ENCODE results near the gene MST1R.

Gene MST1R

DNA sequence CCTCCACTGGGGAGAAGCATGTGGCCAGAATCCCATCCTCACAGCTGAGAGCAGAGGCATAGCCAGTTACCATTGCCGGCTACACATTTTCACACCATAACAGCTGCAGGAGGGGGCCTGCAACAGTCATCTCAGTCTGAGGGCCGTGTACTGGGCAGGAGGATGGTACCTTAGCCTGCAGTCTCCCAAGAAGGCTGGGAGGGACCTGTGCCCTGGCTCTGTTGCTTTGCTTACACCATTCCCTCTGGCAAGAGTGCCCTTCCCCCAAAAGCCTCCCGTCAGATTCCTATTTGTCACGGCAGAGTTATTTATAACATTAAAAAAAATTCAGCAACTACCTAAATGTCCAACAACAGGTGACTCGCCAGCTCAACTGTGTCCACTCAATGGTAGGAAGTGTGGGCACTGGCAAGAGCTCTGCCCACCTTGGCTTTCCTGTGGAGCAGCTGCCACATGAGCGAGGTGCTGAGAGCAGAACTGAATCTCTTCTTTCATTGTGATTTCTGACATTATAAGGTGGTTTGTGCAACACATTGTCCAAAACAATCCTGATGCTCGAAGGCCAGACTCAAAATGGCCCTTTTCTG, 38.4 kb downstream of the MST1R start:
- DNase-seq (ENCODE audit: extremely low read depth, low read depth) = no peak
- TF ChIP-seq, protein P1, sequence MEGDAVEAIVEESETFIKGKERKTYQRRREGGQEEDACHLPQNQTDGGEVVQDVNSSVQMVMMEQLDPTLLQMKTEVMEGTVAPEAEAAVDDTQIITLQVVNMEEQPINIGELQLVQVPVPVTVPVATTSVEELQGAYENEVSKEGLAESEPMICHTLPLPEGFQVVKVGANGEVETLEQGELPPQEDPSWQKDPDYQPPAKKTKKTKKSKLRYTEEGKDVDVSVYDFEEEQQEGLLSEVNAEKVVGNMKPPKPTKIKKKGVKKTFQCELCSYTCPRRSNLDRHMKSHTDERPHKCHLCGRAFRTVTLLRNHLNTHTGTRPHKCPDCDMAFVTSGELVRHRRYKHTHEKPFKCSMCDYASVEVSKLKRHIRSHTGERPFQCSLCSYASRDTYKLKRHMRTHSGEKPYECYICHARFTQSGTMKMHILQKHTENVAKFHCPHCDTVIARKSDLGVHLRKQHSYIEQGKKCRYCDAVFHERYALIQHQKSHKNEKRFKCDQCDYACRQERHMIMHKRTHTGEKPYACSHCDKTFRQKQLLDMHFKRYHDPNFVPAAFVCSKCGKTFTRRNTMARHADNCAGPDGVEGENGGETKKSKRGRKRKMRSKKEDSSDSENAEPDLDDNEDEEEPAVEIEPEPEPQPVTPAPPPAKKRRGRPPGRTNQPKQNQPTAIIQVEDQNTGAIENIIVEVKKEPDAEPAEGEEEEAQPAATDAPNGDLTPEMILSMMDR (IDR thresholded peaks at IDR 0.05; ENCODE audit: low read depth, low read length) = no peak

DNA sequence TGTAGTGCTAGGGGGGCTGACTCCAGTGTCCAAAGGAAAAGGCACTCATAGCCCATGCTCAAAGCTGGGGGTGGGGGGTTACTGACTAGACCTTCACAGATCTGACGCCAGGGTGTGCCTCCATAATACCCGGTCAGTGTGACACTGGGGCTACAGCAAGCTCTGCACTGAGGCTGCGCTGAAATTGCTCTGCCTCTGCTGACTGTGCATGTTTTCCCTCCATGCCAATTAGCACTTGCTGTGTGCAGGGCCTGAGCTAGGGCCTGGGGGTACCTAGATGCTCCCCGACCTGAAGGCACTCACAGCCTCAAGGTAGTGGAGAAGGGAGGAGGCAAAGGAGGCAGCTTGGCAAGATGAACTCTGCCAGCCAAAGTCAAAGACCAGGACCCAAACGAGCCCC, 39.2 kb downstream of the MST1R start:
- TF ChIP-seq, protein P1 (IDR thresholded peaks at IDR 0.05; ENCODE audit: low read depth, low read length) = no peak
- DNase-seq (ENCODE audit: extremely low read depth, low read depth) = no peak

DNA sequence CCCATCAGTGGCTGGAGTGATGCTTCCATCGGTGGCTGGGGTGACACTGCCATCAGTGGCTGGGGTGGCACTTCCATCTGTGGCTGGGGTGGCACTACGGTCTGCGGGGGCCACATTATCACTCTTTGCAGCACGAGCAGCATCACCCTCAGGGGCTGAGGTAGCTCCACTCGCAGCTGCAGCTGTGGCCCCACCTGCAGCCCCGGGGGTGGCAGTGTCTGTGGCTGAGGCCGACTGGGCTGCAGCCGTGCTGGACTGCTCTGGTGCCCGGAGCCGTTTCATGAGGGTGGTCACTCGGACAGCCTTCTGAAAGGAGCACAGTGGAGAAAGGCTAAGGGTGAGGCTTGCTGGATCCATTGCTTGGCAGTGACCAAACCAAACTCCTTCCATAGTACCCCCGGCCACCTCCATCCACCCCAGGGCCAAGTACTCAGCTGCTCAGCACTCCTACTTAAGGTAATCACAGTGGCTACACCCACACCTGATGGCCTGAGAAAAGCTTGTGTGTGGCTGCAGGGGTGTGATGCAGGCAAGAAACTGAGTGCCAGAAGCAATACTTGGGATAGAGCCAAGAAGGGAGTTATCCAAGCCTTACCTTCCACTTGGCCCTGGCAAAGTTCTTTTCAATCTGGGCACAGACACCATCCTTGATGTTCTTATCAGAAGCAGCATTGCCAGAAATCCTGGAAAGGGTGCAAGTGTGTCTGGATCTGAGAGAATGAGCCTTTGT, 43.9 kb downstream of the MST1R start:
- no peak for DNase-seq (ENCODE audit: extremely low read depth, low read depth)
- TF ChIP-seq, protein P1 (IDR thresholded peaks at IDR 0.05; ENCODE audit: low read depth, low read length) = no peak

DNA sequence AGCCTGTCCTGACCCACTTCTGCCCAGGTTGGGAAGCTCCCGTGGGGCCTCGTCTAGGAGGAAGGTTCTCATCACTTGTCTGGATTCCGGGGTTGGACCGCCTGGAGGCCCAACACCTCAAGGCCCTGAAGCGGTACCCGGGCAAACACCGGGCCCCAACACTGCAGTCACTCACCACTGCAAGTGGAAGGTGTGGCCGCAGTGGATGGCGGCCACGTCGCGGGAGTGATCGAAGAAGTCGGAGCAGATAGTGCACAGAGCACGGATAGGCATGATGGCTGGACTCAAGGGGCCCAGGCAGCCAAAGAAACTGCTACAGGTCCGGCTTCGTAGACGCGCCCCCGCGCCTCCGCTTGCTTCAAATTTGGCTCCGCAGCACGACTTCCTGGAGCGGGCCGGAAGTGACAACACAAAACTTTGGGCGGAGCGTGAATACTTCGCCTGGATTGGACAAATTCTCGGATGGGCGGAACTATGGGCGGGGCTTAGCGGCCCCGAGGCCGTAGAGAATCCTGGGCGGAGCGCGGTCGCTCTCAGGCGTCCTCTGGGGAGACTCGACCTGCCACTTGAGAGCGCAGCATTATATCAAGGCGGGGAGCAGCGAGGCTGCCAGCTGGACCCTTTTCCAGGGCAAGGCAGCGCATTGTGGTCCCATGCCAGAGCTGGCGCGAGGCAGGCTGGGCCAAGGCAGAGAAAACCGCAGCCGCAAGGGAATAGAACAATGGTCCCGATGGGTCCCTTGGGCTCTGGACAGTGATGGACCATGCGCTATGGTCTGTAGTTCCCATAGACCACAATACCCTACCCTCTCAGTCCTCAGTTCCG, 47.3 kb downstream of the MST1R start, which contains the start of gene TRAIP:
TSS of gene TRAIP (minus strand) at position 384 of the 825 bp plus-strand sequence. CDS start at position 273, 111 bp downstream.
- TF ChIP-seq, protein P1 (IDR thresholded peaks at IDR 0.05; ENCODE audit: low read depth, low read length) = no peak
- DNase-seq (ENCODE audit: extremely low read depth, low read depth) = peak; percentile 67

DNA sequence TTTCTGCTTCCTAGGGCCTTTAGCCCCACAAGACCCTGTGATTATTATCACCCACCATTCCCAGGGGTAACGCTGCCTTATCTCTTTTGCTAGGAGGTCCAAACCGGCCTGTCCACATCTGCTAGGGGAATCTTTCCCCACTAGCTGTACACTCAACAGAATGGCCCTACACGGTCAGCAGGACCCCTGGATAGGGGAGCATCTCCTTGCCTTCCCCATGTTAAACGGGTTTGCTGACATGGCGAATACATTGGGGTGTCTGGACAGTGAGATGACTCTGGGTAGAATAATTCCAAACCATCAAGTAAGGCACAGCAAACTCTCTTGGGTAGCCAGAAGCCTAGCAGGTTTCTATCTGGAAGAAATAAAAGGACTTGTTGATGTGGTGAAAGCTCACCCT, 48.0 kb downstream of the MST1R start:
- TF ChIP-seq, protein P1 (IDR thresholded peaks at IDR 0.05; ENCODE audit: low read depth, low read length) = no peak
- DNase-seq (ENCODE audit: extremely low read depth, low read depth) = no peak

DNA sequence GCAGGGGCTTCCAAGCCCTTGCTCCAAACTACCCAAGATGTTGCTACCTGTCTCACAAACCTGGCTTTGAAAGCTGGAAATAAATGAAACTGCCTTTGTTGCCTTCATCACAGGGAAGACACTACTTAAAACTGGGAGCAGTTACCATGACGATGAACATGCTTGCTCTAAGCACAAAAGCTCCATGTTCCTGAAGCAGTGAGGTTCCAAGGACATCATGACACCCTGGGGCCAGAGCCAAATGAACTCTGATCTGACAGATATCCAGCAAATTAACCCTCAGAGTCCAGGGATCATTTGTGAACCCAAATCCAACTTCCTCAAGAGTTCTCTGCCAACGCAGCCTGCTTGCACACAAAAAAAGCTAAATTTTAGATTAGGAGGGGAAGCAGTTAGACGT, 58.0 kb downstream of the MST1R start:
- TF ChIP-seq, protein P1 (IDR thresholded peaks at IDR 0.05; ENCODE audit: low read depth, low read length) = no peak
- DNase-seq (ENCODE audit: extremely low read depth, low read depth) = no peak
